WTC11 (cell line): Measurements from ENCODE around the gene PPP1R18.
"Not testable (repeated sequence)": the region's sequence is repeated elsewhere in the genome, so short reads cannot be mapped to it uniquely, and the experiment has no call there.

Experiments used
- IRF2 ChIP-seq: sonication (generic); formaldehyde crosslinking; IDR thresholded peaks from 2 replicates; pipeline ENCODE4 v1.8.0; 2022; ENCODE audit warnings: low read depth, missing genetic modification reagents, borderline replicate concordance
- JUN ChIP-seq: sonication (generic); formaldehyde crosslinking; IDR thresholded peaks from 2 replicates; pipeline ENCODE4 v1.8.0; 2023; ENCODE audit warnings: mild to moderate bottlenecking, missing genetic modification reagents
- NFYB ChIP-seq: sonication (generic); formaldehyde crosslinking; conservative IDR thresholded peaks from 2 replicates; pipeline ENCODE4 v1.8.0; 2022; ENCODE audit warnings: low read depth, missing genetic modification reagents
- NR1H2 ChIP-seq: sonication (generic); formaldehyde crosslinking; IDR thresholded peaks from 2 replicates; pipeline ENCODE4 v1.9.0; 2021; ENCODE audit warnings: mild to moderate bottlenecking, moderate library complexity, missing genetic modification reagents
- SP1 ChIP-seq: sonication (generic); formaldehyde crosslinking; conservative IDR thresholded peaks from 2 replicates; pipeline ENCODE4 v1.8.1; 2022; ENCODE audit warnings: missing genetic modification reagents
- TF ChIP-seq, protein P1 (sequence below): sonication (generic); formaldehyde crosslinking; IDR thresholded peaks from 2 replicates; pipeline ENCODE4 v1.8.1; 2023; ENCODE audit warnings: mild to moderate bottlenecking, missing genetic modification reagents
- TF ChIP-seq, protein P2 (sequence below): fragments of 200-600 bp; IDR thresholded peaks from 2 replicates; pipeline ENCODE4 v1.8.0; 2022; ENCODE audit warnings: antibody characterized with exemption
- TF ChIP-seq, protein P3 (sequence below): sonication (generic); formaldehyde crosslinking; conservative IDR thresholded peaks from 2 replicates; pipeline ENCODE4 v1.8.1; 2022; ENCODE audit warnings: mild to moderate bottlenecking, missing genetic modification reagents

DNA sequence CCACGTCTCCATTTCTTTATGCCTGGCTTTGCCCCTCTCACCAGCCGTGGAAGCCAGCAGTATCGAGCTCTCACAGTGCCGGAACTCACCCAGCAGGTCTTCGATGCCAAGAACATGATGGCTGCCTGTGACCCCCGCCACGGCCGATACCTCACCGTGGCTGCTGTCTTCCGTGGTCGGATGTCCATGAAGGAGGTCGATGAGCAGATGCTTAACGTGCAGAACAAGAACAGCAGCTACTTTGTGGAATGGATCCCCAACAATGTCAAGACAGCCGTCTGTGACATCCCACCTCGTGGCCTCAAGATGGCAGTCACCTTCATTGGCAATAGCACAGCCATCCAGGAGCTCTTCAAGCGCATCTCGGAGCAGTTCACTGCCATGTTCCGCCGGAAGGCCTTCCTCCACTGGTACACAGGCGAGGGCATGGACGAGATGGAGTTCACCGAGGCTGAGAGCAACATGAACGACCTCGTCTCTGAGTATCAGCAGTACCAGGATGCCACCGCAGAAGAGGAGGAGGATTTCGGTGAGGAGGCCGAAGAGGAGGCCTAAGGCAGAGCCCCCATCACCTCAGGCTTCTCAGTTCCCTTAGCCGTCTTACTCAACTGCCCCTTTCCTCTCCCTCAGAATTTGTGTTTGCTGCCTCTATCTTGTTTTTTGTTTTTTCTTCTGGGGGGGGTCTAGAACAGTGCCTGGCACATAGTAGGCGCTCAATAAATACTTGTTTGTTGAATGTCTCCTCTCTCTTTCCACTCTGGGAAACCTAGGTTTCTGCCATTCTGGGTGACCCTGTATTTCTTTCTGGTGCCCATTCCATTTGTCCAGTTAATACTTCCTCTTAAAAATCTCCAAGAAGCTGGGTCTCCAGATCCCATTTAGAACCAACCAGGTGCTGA, 37.6 kb upstream of the PPP1R18 start:
- not testable (repeated sequence) for TF ChIP-seq IRF2 (CRISPR knock-in tag); NFYB (CRISPR knock-in tag); JUN (CRISPR knock-in tag); NR1H2 (CRISPR knock-in tag); SP1
- TF ChIP-seq, protein P1, sequence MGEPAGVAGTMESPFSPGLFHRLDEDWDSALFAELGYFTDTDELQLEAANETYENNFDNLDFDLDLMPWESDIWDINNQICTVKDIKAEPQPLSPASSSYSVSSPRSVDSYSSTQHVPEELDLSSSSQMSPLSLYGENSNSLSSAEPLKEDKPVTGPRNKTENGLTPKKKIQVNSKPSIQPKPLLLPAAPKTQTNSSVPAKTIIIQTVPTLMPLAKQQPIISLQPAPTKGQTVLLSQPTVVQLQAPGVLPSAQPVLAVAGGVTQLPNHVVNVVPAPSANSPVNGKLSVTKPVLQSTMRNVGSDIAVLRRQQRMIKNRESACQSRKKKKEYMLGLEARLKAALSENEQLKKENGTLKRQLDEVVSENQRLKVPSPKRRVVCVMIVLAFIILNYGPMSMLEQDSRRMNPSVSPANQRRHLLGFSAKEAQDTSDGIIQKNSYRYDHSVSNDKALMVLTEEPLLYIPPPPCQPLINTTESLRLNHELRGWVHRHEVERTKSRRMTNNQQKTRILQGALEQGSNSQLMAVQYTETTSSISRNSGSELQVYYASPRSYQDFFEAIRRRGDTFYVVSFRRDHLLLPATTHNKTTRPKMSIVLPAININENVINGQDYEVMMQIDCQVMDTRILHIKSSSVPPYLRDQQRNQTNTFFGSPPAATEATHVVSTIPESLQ (CRISPR knock-in tag), result not testable (repeated sequence)
- TF ChIP-seq, protein P2, sequence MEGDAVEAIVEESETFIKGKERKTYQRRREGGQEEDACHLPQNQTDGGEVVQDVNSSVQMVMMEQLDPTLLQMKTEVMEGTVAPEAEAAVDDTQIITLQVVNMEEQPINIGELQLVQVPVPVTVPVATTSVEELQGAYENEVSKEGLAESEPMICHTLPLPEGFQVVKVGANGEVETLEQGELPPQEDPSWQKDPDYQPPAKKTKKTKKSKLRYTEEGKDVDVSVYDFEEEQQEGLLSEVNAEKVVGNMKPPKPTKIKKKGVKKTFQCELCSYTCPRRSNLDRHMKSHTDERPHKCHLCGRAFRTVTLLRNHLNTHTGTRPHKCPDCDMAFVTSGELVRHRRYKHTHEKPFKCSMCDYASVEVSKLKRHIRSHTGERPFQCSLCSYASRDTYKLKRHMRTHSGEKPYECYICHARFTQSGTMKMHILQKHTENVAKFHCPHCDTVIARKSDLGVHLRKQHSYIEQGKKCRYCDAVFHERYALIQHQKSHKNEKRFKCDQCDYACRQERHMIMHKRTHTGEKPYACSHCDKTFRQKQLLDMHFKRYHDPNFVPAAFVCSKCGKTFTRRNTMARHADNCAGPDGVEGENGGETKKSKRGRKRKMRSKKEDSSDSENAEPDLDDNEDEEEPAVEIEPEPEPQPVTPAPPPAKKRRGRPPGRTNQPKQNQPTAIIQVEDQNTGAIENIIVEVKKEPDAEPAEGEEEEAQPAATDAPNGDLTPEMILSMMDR, result not testable (repeated sequence)
- TF ChIP-seq, protein P3, sequence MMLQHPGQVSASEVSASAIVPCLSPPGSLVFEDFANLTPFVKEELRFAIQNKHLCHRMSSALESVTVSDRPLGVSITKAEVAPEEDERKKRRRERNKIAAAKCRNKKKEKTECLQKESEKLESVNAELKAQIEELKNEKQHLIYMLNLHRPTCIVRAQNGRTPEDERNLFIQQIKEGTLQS (CRISPR knock-in tag), result not testable (repeated sequence)
